GM23338 (cell line): Measurements from ENCODE around the gene ENOSF1. TPM values are rescaled to one million over a fixed set of nuclear protein-coding genes. Genes with fewer than 3 reads are reported as not detected.

Source experiments
- ATAC-seq: fragments of 200-7000 bp; cut with Tn5 transposase; 3 replicates; pipeline ENCODE4 v1.9.1; 2020
- DNase-seq: peaks from one replicate; pipeline ENCODE4 v3.0.0-alpha.2; 2015; ENCODE audit warnings: low spot score
- H2AFZ ChIP-seq: fragments of 200-600 bp; sonication (generic); 2 replicates; pipeline ENCODE4 v1.8.0; 2016; ENCODE audit warnings: antibody characterized with exemption, mild to moderate bottlenecking, moderate library complexity
- H3F3A ChIP-seq: fragments of 200-600 bp; sonication (generic); replicated peaks from 2 replicates; pipeline ENCODE4 v1.8.0; 2017; ENCODE audit warnings: antibody characterized with exemption, mixed run types, low read depth
- H3K27ac ChIP-seq: fragments of 200-600 bp; sonication (generic); 2 replicates; pipeline ENCODE4 v1.6.1; 2016; ENCODE audit warnings: low read depth
- H3K27me3 ChIP-seq: fragments of 200-600 bp; sonication (generic); 2 replicates; pipeline ENCODE4 v1.8.0; 2016; ENCODE audit warnings: mild to moderate bottlenecking, mixed run types, moderate library complexity; ENCODE audit not compliant: insufficient read depth
- H3K36me3 ChIP-seq: fragments of 200-600 bp; sonication (generic); 2 replicates; pipeline ENCODE4 v1.8.0; 2016; ENCODE audit warnings: mild to moderate bottlenecking; ENCODE audit not compliant: insufficient read depth
- H3K4me1 ChIP-seq: fragments of 200-600 bp; sonication (generic); 2 replicates; pipeline ENCODE4 v1.8.0; 2016; ENCODE audit warnings: mild to moderate bottlenecking, moderate library complexity; ENCODE audit not compliant: insufficient read depth
- H3K4me2 ChIP-seq: fragments of 200-600 bp; sonication (generic); 2 replicates; pipeline ENCODE4 v1.7.1; 2017; ENCODE audit warnings: mixed run types
- H3K4me3 ChIP-seq: fragments of 200-600 bp; sonication (generic); 2 replicates; pipeline ENCODE4 v1.6.1; 2016; ENCODE audit warnings: mixed run types
- H3K79me2 ChIP-seq: fragments of 200-600 bp; sonication (generic); replicated peaks from 2 replicates; pipeline ENCODE4 v1.8.0; 2017; ENCODE audit warnings: mild to moderate bottlenecking; ENCODE audit not compliant: insufficient read depth
- H3K9me2 ChIP-seq: fragments of 200-600 bp; sonication (generic); 2 replicates; pipeline ENCODE4 v1.8.0; 2017; ENCODE audit not compliant: insufficient read depth
- H4K20me1 ChIP-seq: fragments of 200-600 bp; sonication (generic); replicated peaks from 2 replicates; pipeline ENCODE4 v1.8.0; 2017; ENCODE audit warnings: mild to moderate bottlenecking; ENCODE audit not compliant: insufficient read depth
- H3K27ac Mint-ChIP-seq: 2 replicates; pipeline ENCODE4 v1.8.0; 2020; ENCODE audit warnings: inconsistent platforms, mild to moderate bottlenecking, moderate library complexity, mixed read lengths
- H3K27me3 Mint-ChIP-seq: 3 replicates; pipeline ENCODE4 v1.8.0; 2022; ENCODE audit warnings: low read depth, mild to moderate bottlenecking, moderate library complexity, mixed read lengths, inconsistent platforms; ENCODE audit not compliant: insufficient read depth, poor library complexity
- H3K36me3 Mint-ChIP-seq: 3 replicates; pipeline ENCODE4 v1.8.0; 2021; ENCODE audit warnings: low read depth, mild to moderate bottlenecking, inconsistent platforms, moderate library complexity, mixed read lengths
- H3K4me1 Mint-ChIP-seq: 3 replicates; pipeline ENCODE4 v1.8.0; 2020; ENCODE audit warnings: mild to moderate bottlenecking, inconsistent platforms, mixed read lengths
- H3K4me3 Mint-ChIP-seq: 3 replicates; pipeline ENCODE4 v1.8.0; 2021; ENCODE audit warnings: moderate library complexity, mild to moderate bottlenecking, inconsistent platforms, mixed read lengths
- H3K9me3 Mint-ChIP-seq: 3 replicates; pipeline ENCODE4 v1.8.0; 2020; ENCODE audit warnings: moderate library complexity, mild to moderate bottlenecking, inconsistent platforms, mixed read lengths
- CREB1 ChIP-seq: fragments of 250-450 bp; sonication (Bioruptor Pico); IDR thresholded peaks from 2 replicates; pipeline ENCODE4 v1.5.0; 2020; ENCODE audit warnings: low read depth, mild to moderate bottlenecking, moderate library complexity
- EZH2 ChIP-seq: fragments of 200-600 bp; sonication (generic); IDR thresholded peaks from one replicate; pipeline ENCODE4 v1.8.0; 2017; ENCODE audit warnings: antibody characterized with exemption, mild to moderate bottlenecking, low read depth; ENCODE audit not compliant: unreplicated experiment
- JUNB ChIP-seq: IDR thresholded peaks from one replicate; pipeline ENCODE4 v1.6.1; 2016; ENCODE audit warnings: antibody characterized with exemption; ENCODE audit not compliant: unreplicated experiment
- NANOG ChIP-seq: IDR thresholded peaks from 2 replicates; pipeline ENCODE4 v1.6.1; 2016; ENCODE audit warnings: antibody characterized with exemption, borderline replicate concordance
- POLR2AphosphoS5 ChIP-seq: IDR thresholded peaks from 2 replicates; pipeline ENCODE4 v1.6.1; 2016; ENCODE audit warnings: antibody characterized with exemption, low read depth
- ZNF331 ChIP-seq: fragments of 250-450 bp; sonication (Bioruptor Pico); IDR thresholded peaks from 2 replicates; pipeline ENCODE4 v1.5.0; 2020; ENCODE audit warnings: low read depth, mild to moderate bottlenecking, moderate library complexity
- polyA plus RNA-seq: library from polyadenylated mRNA; unstranded; fragments of >200 nt; fragmentation: Nextera tagmentation; extraction: Ambion mirVana; gene quantifications from 2 replicates; pipeline ENCODE4 v1.2.1, GENCODE V29; 2016
- total RNA-seq: library from RNA; depleted of rRNA; stranded (reverse); fragments of >200 nt; shearing (Covaris generic); gene quantifications from 2 replicates; pipeline ENCODE4 v1.2.3, GENCODE V29; 2014
- TF ChIP-seq, protein P1 (sequence below): IDR thresholded peaks from 2 replicates; pipeline ENCODE4 v1.6.1; 2016; ENCODE audit warnings: antibody characterized with exemption
- TF ChIP-seq, protein P2 (sequence below), 2 experiments: fragments of 200-600 bp in 1 of 2; sonication (generic) in 1 of 2; conservative IDR thresholded peaks; 2 replicates each; pipeline versions ENCODE4 v1.5.1 to v1.6.1; 2016 to 2017; ENCODE audit warnings: antibody characterized with exemption in 2 of 2, low read depth in 2 of 2, mild to moderate bottlenecking in 2 of 2, moderate library complexity in 1 of 2

ENOSF1 gene
- total and polyA plus RNA-seq, 2 experiments from 2014 or later: 30.1 to 36.4 TPM

DNA sequence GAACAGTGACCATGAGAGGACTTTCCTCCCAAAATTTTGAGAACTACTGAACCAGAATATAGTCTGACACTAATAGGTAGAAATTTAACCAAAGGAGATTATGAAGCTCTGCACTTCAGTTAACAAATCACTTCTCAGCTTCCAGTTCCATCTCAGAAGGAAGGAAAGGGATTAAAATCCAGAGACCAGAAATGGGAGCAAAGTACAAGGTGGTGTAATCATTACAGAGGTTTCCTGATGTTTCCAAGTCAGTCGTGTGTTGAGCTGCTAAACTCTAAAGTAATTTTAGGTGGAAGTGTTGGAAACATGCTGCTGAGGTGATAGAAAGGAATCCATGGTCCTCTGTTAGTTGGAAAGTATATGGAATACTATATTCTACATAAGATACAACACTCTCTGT lies 44.2 kb downstream of the ENOSF1 start:
- H3K4me3 Mint-ChIP-seq: no peak overlapping the region
- H3K4me3 ChIP-seq: no peak overlapping the region
- no peak for ATAC-seq
- peaks cover 17% of the 10 kb centered on the region for H3K79me2 ChIP-seq
- no peak overlapping the region for H3K27ac ChIP-seq
- no peak overlapping the region for H2AFZ ChIP-seq
- H3K36me3 ChIP-seq: peaks cover 44% of the 10 kb centered on the region
- peaks cover 79% of the 10 kb centered on the region for H3K36me3 Mint-ChIP-seq
- DNase-seq: no peak
- H3F3A ChIP-seq: peaks cover 7% of the 10 kb centered on the region; the same call in 1 of the 2 replicates
- H3K4me1 Mint-ChIP-seq: peaks cover 2% of the 10 kb centered on the region; the same call in 2 of the 3 replicates
- no peak overlapping the region for H3K4me2 ChIP-seq
- H3K9me2 ChIP-seq: peaks cover 4% of the 10 kb centered on the region; the same call in 1 of the 2 replicates
- peaks cover 11% of the 10 kb centered on the region; the same call in 2 of the 3 replicates for H3K9me3 Mint-ChIP-seq
- H4K20me1 ChIP-seq: peaks cover 12% of the 10 kb centered on the region
- TF ChIP-seq NANOG (no peak), ZNF331 (no peak), EZH2 (no peak), JUNB (no peak), POLR2AphosphoS5 (no peak)
- TF ChIP-seq, protein P1, sequence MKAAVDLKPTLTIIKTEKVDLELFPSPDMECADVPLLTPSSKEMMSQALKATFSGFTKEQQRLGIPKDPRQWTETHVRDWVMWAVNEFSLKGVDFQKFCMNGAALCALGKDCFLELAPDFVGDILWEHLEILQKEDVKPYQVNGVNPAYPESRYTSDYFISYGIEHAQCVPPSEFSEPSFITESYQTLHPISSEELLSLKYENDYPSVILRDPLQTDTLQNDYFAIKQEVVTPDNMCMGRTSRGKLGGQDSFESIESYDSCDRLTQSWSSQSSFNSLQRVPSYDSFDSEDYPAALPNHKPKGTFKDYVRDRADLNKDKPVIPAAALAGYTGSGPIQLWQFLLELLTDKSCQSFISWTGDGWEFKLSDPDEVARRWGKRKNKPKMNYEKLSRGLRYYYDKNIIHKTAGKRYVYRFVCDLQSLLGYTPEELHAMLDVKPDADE: no peak
- H3K27me3 ChIP-seq: no peaks in the 10 kb centered on the region
- H3K4me1 ChIP-seq: no peaks in the 10 kb centered on the region
- H3K27me3 Mint-ChIP-seq: peaks cover 7% of the 10 kb centered on the region
- H3K27ac Mint-ChIP-seq: no peak overlapping the region

DNA sequence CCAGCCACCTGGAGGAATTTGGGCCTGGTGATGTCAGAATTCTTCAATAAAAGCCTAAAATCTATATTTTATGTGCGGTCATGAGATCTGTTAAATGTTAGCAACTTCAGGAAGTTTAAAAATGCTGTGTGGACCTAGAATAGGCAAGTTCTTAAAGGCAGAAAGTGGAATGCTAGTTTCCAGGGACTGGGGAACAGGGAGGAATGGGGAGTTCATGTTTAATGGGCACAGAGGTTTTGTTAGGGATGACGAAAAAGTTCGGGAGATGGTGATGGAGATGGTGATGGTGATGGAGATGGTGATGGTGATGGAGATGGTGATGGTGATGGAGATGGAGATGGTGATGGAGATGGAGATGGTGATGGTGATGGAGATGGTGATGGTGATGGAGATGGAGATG lies 45.8 kb downstream of the ENOSF1 start:
- peaks cover 2% of the 10 kb centered on the region; the same call in 2 of the 3 replicates for H3K4me1 Mint-ChIP-seq
- Histone ChIP-seq H3K9me2 (peaks cover 4% of the 10 kb centered on the region; the same call in 1 of the 2 replicates), H3K79me2 (peaks cover 17% of the 10 kb centered on the region), H3K4me3 (no peak overlapping the region), H3K27me3 (no peaks in the 10 kb centered on the region), H3F3A (0 out of 2 replicates have a peak, but pooled peaks cover 7% of the 10 kb centered on the region), H3K4me2 (no peak overlapping the region), H3K27ac (no peak overlapping the region), H3K36me3 (peaks cover 30% of the 10 kb centered on the region; the same call in 1 of the 2 replicates), H2AFZ (no peak overlapping the region), H4K20me1 (peaks cover 12% of the 10 kb centered on the region), H3K4me1 (no peaks in the 10 kb centered on the region)
- H3K27ac Mint-ChIP-seq: no peak overlapping the region
- TF ChIP-seq EZH2 (no peak), ZNF331 (no peak), CREB1 (CRISPR knock-in tag) (no peak)
- TF ChIP-seq, protein P2, sequence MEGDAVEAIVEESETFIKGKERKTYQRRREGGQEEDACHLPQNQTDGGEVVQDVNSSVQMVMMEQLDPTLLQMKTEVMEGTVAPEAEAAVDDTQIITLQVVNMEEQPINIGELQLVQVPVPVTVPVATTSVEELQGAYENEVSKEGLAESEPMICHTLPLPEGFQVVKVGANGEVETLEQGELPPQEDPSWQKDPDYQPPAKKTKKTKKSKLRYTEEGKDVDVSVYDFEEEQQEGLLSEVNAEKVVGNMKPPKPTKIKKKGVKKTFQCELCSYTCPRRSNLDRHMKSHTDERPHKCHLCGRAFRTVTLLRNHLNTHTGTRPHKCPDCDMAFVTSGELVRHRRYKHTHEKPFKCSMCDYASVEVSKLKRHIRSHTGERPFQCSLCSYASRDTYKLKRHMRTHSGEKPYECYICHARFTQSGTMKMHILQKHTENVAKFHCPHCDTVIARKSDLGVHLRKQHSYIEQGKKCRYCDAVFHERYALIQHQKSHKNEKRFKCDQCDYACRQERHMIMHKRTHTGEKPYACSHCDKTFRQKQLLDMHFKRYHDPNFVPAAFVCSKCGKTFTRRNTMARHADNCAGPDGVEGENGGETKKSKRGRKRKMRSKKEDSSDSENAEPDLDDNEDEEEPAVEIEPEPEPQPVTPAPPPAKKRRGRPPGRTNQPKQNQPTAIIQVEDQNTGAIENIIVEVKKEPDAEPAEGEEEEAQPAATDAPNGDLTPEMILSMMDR (conservative IDR thresholded peaks at IDR 0.05; ENCODE audit: low read depth in 2 of 2): no peak
- peaks cover 21% of the 10 kb centered on the region for H3K9me3 Mint-ChIP-seq
- peaks cover 77% of the 10 kb centered on the region for H3K36me3 Mint-ChIP-seq
- no peak overlapping the region for H3K4me3 Mint-ChIP-seq
- DNase-seq: no peak
- H3K27me3 Mint-ChIP-seq: peaks cover 11% of the 10 kb centered on the region
- no peak for ATAC-seq
